DOHH2 (cell line): ENCODE results near the gene CTDSP1.

Source experiments
- H3F3A ChIP-seq: fragments of 200-600 bp; sonication (generic), shearing (Covaris generic); 2 replicates; pipeline ENCODE4 v1.6.0; 2016; ENCODE audit warnings: antibody characterized with exemption, mild to moderate bottlenecking; ENCODE audit not compliant: control insufficient read depth, insufficient read depth
- H3K27ac ChIP-seq: fragments of 200-600 bp; sonication (generic); 2 replicates; pipeline ENCODE4 v1.5.1; 2014; ENCODE audit warnings: low read depth, mild to moderate bottlenecking, low read length, moderate library complexity
- H3K27me3 ChIP-seq: fragments of 200-600 bp; sonication (generic); 2 replicates; pipeline ENCODE4 v1.6.1; 2014; ENCODE audit warnings: mild to moderate bottlenecking, low read length, mixed read lengths; ENCODE audit not compliant: control insufficient read depth
- H3K36me3 ChIP-seq: fragments of 200-600 bp; sonication (generic); 2 replicates; pipeline ENCODE4 v1.6.1; 2014; ENCODE audit warnings: mild to moderate bottlenecking, low read length, moderate library complexity, mixed read lengths; ENCODE audit not compliant: control insufficient read depth
- H3K4me1 ChIP-seq: fragments of 200-600 bp; sonication (generic); 2 replicates; pipeline ENCODE4 v1.6.1; 2014; ENCODE audit warnings: mild to moderate bottlenecking, low read length, mixed read lengths; ENCODE audit not compliant: control insufficient read depth
- H3K4me2 ChIP-seq: fragments of 200-600 bp; sonication (generic); 2 replicates; pipeline ENCODE4 v1.6.0; 2014; ENCODE audit warnings: mild to moderate bottlenecking, low read length, moderate library complexity
- H3K4me3 ChIP-seq: fragments of 200-600 bp; sonication (generic); 2 replicates; pipeline ENCODE4 v1.5.1; 2014; ENCODE audit warnings: mild to moderate bottlenecking, low read length, mixed read lengths
- H3K79me2 ChIP-seq: fragments of 200-600 bp; sonication (generic); 2 replicates; pipeline ENCODE4 v1.6.1; 2014; ENCODE audit warnings: mild to moderate bottlenecking, low read length, mixed read lengths; ENCODE audit not compliant: control insufficient read depth
- H3K9me2 ChIP-seq: fragments of 200-600 bp; sonication (generic); replicated peaks from 2 replicates; pipeline ENCODE4 v1.6.1; 2014; ENCODE audit warnings: mild to moderate bottlenecking, low read length, mixed read lengths; ENCODE audit not compliant: control insufficient read depth
- H3K9me3 ChIP-seq: fragments of 200-600 bp; sonication (generic); 2 replicates; pipeline ENCODE4 v1.6.1; 2014; ENCODE audit warnings: antibody characterized with exemption, low read length, mixed read lengths; ENCODE audit not compliant: control insufficient read depth, insufficient read depth
- H4K20me1 ChIP-seq: fragments of 200-600 bp; sonication (generic); 2 replicates; pipeline ENCODE4 v1.6.0; 2014; ENCODE audit warnings: low read depth, mild to moderate bottlenecking, antibody characterized with exemption, low read length, moderate library complexity; ENCODE audit not compliant: control insufficient read depth, insufficient read depth
- EZH2phosphoT487 ChIP-seq: fragments of 200-600 bp; sonication (generic); IDR thresholded peaks from 2 replicates; pipeline ENCODE4 v1.6.1; 2017; ENCODE audit warnings: borderline replicate concordance, mild to moderate bottlenecking, antibody characterized with exemption, low read length, moderate library complexity, mixed read lengths
- TF ChIP-seq, protein P1 (sequence below): fragments of 200-600 bp; sonication (generic); IDR thresholded peaks from one replicate; pipeline ENCODE4 v1.5.1; 2014; ENCODE audit warnings: antibody characterized with exemption, mild to moderate bottlenecking, low read depth, low read length; ENCODE audit not compliant: poor library complexity, severe bottlenecking

The CTDSP1 gene

DNA sequence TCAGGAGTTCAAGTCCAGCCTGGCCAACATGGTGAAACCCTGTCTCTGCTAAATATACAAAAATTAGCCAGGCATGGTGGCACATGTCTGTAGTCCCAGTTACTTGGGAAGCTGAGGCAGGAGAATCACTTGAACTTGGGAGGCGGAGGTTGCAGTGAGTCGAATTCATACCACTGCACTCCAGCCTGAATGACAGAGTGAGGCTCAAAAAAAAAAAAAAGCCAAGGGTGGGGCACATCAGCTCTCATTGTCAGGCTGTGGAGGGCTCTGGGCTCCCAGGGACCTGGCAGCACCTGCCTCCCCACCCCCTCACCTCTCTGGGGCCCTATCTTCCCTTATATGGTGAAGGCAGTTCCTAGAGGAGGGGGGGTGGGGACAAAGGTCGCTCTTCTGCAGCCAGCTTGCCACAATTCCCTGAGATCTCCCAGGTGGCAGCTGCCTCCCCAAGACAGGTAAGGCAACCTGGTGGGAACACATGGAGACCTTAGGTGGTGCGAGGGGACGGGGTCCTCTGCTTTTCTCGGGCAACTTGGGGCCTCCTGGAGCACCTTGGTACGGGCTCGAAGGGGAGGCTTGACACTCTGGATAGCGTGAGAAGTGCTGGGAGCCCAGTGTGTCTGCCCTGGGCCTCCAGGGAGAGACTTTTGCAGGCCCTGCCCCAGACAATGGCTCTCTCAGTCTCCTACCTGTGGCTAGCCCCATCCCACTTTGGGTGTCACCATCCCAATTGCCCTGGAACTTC lies 19.2 kb downstream of the CTDSP1 start, which contains the start of gene VIL1:
TSS of gene VIL1 (plus strand) at position 407 of the 742 bp plus-strand sequence. CDS start 4,656 bp downstream, outside the sequence.
- no peak within 1 kb of the TSS for H3K4me2 ChIP-seq
- H3K4me3 ChIP-seq = no peak within 1 kb of the TSS
- H3K9me3 ChIP-seq = no peaks in the 10 kb centered on the region
- TF ChIP-seq EZH2phosphoT487 = no peak
- TF ChIP-seq, protein P1, sequence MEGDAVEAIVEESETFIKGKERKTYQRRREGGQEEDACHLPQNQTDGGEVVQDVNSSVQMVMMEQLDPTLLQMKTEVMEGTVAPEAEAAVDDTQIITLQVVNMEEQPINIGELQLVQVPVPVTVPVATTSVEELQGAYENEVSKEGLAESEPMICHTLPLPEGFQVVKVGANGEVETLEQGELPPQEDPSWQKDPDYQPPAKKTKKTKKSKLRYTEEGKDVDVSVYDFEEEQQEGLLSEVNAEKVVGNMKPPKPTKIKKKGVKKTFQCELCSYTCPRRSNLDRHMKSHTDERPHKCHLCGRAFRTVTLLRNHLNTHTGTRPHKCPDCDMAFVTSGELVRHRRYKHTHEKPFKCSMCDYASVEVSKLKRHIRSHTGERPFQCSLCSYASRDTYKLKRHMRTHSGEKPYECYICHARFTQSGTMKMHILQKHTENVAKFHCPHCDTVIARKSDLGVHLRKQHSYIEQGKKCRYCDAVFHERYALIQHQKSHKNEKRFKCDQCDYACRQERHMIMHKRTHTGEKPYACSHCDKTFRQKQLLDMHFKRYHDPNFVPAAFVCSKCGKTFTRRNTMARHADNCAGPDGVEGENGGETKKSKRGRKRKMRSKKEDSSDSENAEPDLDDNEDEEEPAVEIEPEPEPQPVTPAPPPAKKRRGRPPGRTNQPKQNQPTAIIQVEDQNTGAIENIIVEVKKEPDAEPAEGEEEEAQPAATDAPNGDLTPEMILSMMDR = no peak
- no peak within 1 kb of the TSS for H3K27ac ChIP-seq
- H3K4me1 ChIP-seq = no peaks in the 10 kb centered on the region
- no peaks in the 10 kb centered on the region for H3K27me3 ChIP-seq
- peaks cover 3% of the 10 kb centered on the region; the same call in 1 of the 2 replicates for H3F3A ChIP-seq
- no peaks in the 10 kb centered on the region for H3K36me3 ChIP-seq
- H4K20me1 ChIP-seq = no peaks in the 10 kb centered on the region
- no peaks in the 10 kb centered on the region for H3K79me2 ChIP-seq
- H3K9me2 ChIP-seq = no peaks in the 10 kb centered on the region

DNA sequence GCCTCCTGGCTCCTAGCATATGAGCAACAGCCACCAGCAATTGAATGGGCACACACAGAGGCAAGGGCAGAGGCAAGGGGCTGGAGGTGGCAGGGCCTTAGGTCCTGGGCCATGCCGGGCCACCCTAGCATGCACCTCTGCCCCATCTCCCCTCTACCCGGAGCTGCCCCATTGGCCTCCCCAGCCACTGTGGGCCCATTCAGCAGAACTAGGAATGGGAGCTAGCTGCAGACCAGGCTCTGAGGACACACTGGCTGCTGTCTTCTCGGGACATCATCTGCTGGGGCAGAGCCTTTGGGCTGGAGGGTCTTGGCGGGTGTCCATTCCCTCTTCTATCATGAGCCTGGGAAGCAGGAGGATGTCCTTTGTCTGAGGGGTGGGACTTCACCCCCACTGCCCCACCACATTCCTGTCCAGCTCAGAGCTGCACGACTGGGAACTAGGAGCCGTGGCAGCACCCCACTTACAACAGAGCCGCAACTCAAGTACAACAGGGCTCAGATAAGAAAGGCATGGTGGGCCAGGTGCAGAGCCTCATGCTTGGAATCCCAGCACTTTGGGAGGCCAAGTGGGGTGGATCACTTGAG lies 20.1 kb downstream of the CTDSP1 start:
- H3F3A ChIP-seq = peaks cover 3% of the 10 kb centered on the region; the same call in 1 of the 2 replicates
- H3K4me1 ChIP-seq = no peaks in the 10 kb centered on the region
- H3K9me3 ChIP-seq = no peaks in the 10 kb centered on the region
- no peak overlapping the region for H3K27ac ChIP-seq
- TF ChIP-seq, protein P1 = no peak
- TF ChIP-seq EZH2phosphoT487 = no peak
- no peaks in the 10 kb centered on the region for H3K36me3 ChIP-seq
- no peaks in the 10 kb centered on the region for H3K27me3 ChIP-seq
- H3K9me2 ChIP-seq = no peaks in the 10 kb centered on the region
- H3K4me3 ChIP-seq = no peak overlapping the region
- H3K4me2 ChIP-seq = no peak overlapping the region
- H3K79me2 ChIP-seq = no peaks in the 10 kb centered on the region
- H4K20me1 ChIP-seq = no peaks in the 10 kb centered on the region

DNA sequence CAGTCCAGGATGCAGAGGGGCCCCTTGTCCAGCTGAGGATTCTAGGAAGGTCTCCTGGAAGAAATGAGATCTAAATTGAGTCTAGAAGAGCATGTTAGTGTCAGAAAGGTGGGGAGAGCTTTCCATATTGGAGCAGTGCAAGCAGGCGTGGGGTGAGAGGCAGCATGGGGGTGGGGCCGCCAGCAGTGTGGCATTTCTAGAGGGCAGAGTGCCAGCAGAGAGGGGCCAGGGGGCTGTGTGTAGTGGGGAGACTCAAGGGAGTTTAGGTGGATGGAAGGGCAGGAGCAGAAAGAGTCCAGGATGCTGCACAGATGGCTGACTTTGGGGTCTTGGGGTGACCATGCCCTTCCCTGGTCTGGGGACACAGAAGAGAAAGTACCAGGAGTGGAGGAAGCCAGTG lies 21.4 kb downstream of the CTDSP1 start:
- Histone ChIP-seq H3K4me1 (no peaks in the 10 kb centered on the region), H3K9me2 (no peaks in the 10 kb centered on the region), H3K27ac (no peak overlapping the region), H3F3A (peaks cover 3% of the 10 kb centered on the region; the same call in 1 of the 2 replicates), H3K27me3 (no peaks in the 10 kb centered on the region), H3K4me3 (no peak overlapping the region), H3K36me3 (no peaks in the 10 kb centered on the region), H3K9me3 (no peaks in the 10 kb centered on the region), H3K79me2 (no peaks in the 10 kb centered on the region), H4K20me1 (no peaks in the 10 kb centered on the region), H3K4me2 (no peak overlapping the region)
- no peak for TF ChIP-seq EZH2phosphoT487
- TF ChIP-seq, protein P1 = no peak
